Measurements from ENCODE around the gene ANP32A.

- TF ChIP-seq SMARCB1 (IDR thresholded peaks at IDR 0.05; ENCODE audit: insufficient read length, low read depth) (no peak), ZNF232 (CRISPR knock-in tag; IDR thresholded peaks at IDR 0.05) (no peak), ESRRA (IDR thresholded peaks at IDR 0.05; ENCODE audit: borderline replicate concordance, low read depth) (no peak), SNAPC5 (CRISPR knock-in tag; IDR thresholded peaks at IDR 0.05) (no peak), BCL6 (CRISPR knock-in tag; IDR thresholded peaks at IDR 0.05) (no peak), TCF7L2 (IDR thresholded peaks at IDR 0.05; ENCODE audit: low read depth, low read length) (no peak), ATF4 (CRISPR knock-in tag; IDR thresholded peaks at IDR 0.05) (no peak), HDAC2 (IDR thresholded peaks at IDR 0.05) (no peak), USF2 (CRISPR knock-in tag; IDR thresholded peaks at IDR 0.05) (peak; percentile 79), CEBPB (tag; IDR thresholded peaks at IDR 0.05) (no peak), CTCF (IDR thresholded peaks at IDR 0.05 in 2 of 3, conservative IDR thresholded peaks at IDR 0.05 in 1 of 3; ENCODE audit: insufficient read depth in 2 of 3, low read depth in 1 of 3, low read length in 3 of 3) (peak; percentile 46 to 60 (median 49))
Measured at GRCh38 chr15:68829068-68829467, 8.4 kb upstream of the ANP32A start.

Measured in K562 (cell line).